Measurements from ENCODE around the gene FAU. TPM values are rescaled to one million over a fixed set of nuclear protein-coding genes. Genes with fewer than 3 reads are reported as not detected.
"Not testable (repeated sequence)": the region's sequence is repeated elsewhere in the genome, so short reads cannot be mapped to it uniquely, and the experiment has no call there.

FAU gene
- total RNA-seq, 1 donor from 2014 or later, result 1,020 TPM

DNA sequence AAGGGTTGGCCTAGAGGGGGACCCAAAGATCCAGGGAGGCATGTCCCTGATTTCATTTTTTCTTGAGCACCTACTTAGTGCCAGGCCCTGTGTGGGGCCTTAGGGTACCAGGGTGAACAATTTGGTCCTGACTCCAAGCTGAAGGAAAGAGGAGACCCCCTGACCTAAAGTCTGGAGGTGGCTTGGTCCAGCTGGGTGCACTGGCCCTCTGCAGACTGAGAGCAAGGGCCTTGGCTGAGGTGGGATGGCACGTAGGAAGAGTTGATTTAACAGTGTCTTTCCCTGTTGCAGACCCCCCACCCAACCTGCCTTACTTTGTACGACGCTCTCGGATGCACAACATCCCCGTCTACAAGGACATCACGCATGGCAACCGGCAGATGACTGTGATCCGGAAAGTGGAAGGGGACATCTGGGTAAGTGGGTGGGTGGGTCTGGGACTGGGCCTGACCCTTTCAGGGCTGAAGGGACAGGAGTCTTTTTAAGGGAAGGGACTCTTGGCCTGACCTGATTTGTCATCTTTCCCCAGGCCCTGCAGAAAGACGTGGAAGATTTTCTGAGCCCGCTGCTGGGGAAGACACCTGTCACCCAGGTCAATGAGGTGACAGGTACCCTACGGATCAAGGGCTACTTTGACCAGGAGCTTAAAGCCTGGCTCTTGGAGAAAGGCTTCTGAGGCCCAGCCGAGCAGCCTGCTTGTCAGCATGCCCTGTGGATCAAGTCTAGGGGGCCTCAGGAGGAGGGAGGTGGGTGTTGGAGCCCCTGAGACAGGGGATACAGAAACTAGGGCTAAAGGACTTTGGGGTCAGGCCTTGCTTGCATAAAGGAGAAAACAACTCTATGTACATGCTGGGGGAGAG is 3.5 kb upstream of the FAU start:
- no peak overlapping the region for H3K27ac Mint-ChIP-seq
- no peaks in the 10 kb centered on the region for H3K9me3 Mint-ChIP-seq
- no peak overlapping the region for H3K4me3 Mint-ChIP-seq
- H3K27me3 Mint-ChIP-seq (ENCODE audit: insufficient read depth), result no peaks in the 10 kb centered on the region
- H3K36me3 Mint-ChIP-seq (ENCODE audit: low read depth), result peaks cover 50% of the 10 kb centered on the region
- H3K4me1 Mint-ChIP-seq (ENCODE audit: low read depth), result peaks cover 22% of the 10 kb centered on the region
- no peak for DNase-seq (ENCODE audit: low spot score)
- intact Hi-C loops (cut with micrococcal nuclease), result no loop called here

DNA sequence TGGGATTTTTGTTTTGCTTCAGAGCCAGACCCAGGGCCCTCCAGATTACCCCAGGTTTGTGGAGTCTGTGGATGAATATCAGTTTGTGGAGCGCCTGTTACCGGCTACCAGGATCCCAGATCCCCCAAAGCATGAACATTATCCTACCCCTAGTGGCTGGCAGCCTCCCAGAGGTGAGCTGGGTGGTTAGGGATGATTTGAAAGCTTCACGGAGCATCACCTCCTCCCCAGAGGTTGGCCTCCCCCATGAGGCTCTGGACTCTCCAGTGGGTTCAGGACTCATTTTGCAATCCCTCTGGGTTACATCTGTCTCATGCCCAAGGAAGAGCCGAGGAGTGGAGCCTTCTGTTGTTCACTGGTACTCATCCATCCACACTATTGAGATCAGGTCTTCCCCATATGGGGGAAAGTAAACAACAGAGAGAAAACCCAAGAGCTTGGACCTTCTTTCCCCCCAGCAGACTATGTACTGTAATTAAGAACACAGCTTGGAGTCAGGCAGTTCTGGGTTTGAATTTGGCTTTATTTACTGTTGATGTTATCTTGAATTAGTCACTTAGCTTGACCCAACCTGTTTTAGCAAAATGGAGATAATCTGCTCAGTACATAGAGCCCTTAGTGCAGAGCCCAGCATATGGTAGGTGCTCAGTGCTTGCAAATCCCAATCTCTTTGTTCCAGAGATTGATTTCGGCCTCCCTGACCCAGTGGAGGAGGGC is 2.7 kb upstream of the FAU start:
- DNase-seq (ENCODE audit: low spot score), result no peak
- intact Hi-C loops (cut with micrococcal nuclease), result loop anchor here (5.0 kb wide), 1 partner anchor 138 kb away; the partner anchor contains the start of gene POLA2
- H3K9me3 Mint-ChIP-seq, result no peaks in the 10 kb centered on the region
- peak overlapping the region; percentile 49 for H3K27ac Mint-ChIP-seq
- H3K4me3 Mint-ChIP-seq, result peak overlapping the region; percentile 45
- H3K4me1 Mint-ChIP-seq (ENCODE audit: low read depth), result peaks cover 30% of the 10 kb centered on the region
- H3K36me3 Mint-ChIP-seq (ENCODE audit: low read depth), result peaks cover 55% of the 10 kb centered on the region
- H3K27me3 Mint-ChIP-seq (ENCODE audit: insufficient read depth), result no peaks in the 10 kb centered on the region

DNA sequence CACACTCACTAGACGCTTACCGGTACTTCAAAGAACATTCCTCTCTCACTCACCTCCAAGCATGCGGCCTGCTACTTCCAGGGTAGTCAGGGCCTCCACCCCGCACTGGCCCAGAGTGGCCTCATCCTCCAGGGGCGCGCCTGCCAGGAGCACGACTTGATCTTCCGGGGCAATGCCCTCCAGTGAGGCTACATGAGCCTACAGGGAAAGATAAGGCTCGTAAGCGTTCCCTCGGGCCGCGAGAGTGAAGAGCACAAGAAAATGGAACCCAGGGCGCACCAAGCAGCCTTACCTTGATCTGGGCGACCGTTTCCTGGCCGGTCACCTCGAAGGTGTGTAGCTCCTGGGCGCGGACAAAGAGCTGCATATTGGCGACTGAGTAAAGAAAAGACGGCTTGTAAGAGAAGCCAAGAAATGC is 478 bp downstream of the FAU start:
- Mint-ChIP-seq H3K27ac (peak overlapping the region; percentile 99), H3K36me3 (ENCODE audit: low read depth) (peaks cover 61% of the 10 kb centered on the region), H3K4me3 (peak overlapping the region; percentile 99), H3K27me3 (ENCODE audit: insufficient read depth) (no peaks in the 10 kb centered on the region), H3K9me3 (no peaks in the 10 kb centered on the region), H3K4me1 (ENCODE audit: low read depth) (peaks cover 44% of the 10 kb centered on the region)
- intact Hi-C loops (cut with micrococcal nuclease), result loop anchor here (5.0 kb wide), 1 partner anchor 141 kb away; the partner anchor contains the start of gene POLA2
- DNase-seq (ENCODE audit: low spot score), result no peak

DNA sequence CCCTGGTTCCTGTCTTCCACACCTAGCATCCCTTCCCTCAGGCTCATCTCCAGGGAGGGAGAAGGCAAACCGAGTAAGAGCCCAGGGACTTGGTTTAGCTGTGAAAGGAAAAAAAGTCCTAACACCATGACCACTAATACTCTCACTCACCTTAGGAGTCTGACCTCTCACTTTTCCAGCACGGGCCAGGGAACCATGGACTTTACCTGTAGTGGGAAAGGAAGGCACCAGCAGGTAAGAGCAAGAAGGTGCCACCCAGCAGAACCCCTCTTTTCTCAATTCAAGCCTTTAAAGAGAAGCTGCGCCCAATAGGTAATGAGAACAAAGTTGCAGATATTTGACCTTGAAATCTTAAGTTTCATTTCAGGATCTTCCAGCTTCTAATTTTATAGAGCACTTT is 1.1 kb downstream of the FAU start:
- Mint-ChIP-seq H3K27ac (peak overlapping the region; percentile 99), H3K9me3 (no peaks in the 10 kb centered on the region), H3K36me3 (ENCODE audit: low read depth) (peaks cover 59% of the 10 kb centered on the region), H3K4me1 (ENCODE audit: low read depth) (peaks cover 44% of the 10 kb centered on the region), H3K27me3 (ENCODE audit: insufficient read depth) (no peaks in the 10 kb centered on the region), H3K4me3 (peak overlapping the region; percentile 99)
- intact Hi-C loops (cut with micrococcal nuclease), result loop anchor here (5.0 kb wide), 1 partner anchor 141 kb away; the partner anchor contains the start of gene POLA2
- no peak for DNase-seq (ENCODE audit: low spot score)

DNA sequence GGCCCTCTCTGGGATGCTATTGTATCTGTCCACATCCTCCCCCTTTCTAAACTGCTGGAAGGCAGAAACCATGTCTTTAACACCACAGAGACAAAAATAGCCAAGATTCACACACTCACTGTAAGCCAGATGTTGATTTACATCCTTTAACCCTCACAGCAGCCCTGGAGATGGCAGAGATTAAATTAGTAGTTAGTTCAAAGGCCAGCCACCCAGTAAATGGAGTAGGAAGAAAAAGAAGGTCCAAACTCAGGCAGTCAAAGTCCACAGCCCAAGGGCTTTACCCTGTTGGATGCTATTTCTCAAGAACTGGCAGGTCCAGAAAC is 2.3 kb downstream of the FAU start:
- Mint-ChIP-seq H3K4me1 (ENCODE audit: low read depth) (peaks cover 44% of the 10 kb centered on the region), H3K27me3 (ENCODE audit: insufficient read depth) (no peaks in the 10 kb centered on the region), H3K36me3 (ENCODE audit: low read depth) (peaks cover 56% of the 10 kb centered on the region), H3K4me3 (peak overlapping the region; percentile 99), H3K27ac (peak overlapping the region; percentile 70), H3K9me3 (no peaks in the 10 kb centered on the region)
- intact Hi-C loops (cut with micrococcal nuclease), result loop anchor here (10.0 kb wide), 1 partner anchor 495 kb away; the partner anchor contains the start of genes MAP3K11 and PCNX3
- DNase-seq (ENCODE audit: low spot score), result no peak

DNA sequence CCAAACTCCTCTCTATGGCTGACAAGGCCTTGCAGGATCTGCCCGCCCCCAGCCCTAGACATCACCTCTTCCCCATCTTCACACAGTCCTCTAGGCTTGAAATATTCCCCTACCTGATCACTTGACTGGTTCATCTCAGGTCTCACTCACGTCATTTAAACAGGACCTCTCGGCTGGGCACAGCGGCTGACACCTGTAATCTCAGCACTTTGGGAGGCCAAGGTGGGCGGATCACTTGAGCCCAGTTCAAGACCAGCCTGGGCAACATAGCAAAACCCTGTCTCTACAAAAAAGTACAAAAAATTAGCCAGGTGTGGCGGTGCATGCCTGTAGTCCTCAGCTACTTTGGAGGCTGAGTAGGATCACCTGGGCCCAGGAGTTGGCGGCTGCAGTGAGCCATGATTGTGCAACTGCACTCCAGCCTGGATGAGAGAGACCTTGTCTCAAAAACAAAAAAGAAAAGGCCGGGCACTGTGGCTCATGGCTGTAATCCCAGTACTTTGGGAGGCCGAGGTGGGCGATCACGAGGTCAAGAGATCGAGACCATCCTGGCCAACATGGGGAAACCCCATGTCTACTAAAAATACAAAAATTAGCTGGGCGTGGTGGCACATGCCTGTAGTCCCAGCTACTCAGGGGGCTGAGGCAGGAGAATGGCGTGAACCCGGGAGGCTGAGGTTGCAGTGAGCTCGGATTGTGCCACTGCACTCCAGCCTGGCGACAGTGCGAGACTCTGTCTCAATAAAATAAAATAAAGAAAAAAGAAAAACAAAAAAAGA is 2.9 kb downstream of the FAU start:
- not testable (repeated sequence) for H3K9me3 Mint-ChIP-seq; DNase-seq (ENCODE audit: low spot score); H3K27me3 Mint-ChIP-seq (ENCODE audit: insufficient read depth)
- Mint-ChIP-seq H3K36me3 (ENCODE audit: low read depth) (peaks cover 53% of the 10 kb centered on the region), H3K27ac (peak overlapping the region; percentile 72), H3K4me1 (ENCODE audit: low read depth) (peaks cover 42% of the 10 kb centered on the region), H3K4me3 (peak overlapping the region; percentile 99)
- intact Hi-C loops (cut with micrococcal nuclease), result loop anchor here (10.0 kb wide), 1 partner anchor 496 kb away; the partner anchor contains the start of genes MAP3K11 and PCNX3

DNA sequence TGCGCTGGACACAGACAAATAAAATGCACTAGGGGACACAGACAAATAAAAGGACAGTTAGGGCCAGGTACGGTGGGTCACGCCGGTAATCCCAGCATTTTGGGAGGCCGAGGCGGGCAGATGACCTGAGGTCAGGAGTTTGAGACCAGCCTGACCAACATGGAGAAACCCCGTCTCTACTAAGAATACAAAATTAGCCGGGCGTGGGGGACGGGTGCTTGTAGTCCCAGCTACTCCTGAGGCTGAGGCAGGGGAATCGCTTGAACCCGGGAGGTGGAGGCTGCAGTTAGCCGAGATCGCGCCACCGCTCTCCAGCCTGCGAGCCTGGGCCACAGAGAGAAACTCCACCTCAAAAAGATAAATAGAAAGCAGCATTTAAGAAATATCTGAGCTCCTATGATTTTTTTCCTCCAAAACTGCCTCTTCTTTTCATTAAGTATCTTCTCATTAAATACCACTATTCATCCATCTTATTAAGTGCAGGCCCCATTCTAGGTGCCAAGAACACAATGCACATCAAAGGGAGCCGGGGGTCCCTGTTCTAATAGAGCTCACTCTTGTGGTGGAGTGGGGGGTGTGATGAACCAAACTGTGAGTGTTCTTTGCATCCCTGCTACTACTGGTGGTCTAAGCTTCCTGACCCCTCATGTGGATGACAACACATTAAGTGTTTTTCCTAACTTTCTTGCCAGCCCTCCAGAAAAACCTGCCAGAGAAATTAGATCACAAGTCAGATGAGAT is 3.7 kb downstream of the FAU start:
- H3K36me3 Mint-ChIP-seq (ENCODE audit: low read depth), result peaks cover 53% of the 10 kb centered on the region
- peaks cover 47% of the 10 kb centered on the region for H3K4me1 Mint-ChIP-seq (ENCODE audit: low read depth)
- H3K27me3 Mint-ChIP-seq (ENCODE audit: insufficient read depth), result no peaks in the 10 kb centered on the region
- peak overlapping the region; percentile 90 for H3K4me3 Mint-ChIP-seq
- peak overlapping the region; percentile 89 for H3K27ac Mint-ChIP-seq
- intact Hi-C loops (cut with micrococcal nuclease), result loop anchor here (10.0 kb wide), 1 partner anchor 497 kb away; the partner anchor contains the start of genes MAP3K11 and PCNX3
- no peak for DNase-seq (ENCODE audit: low spot score)
- no peaks in the 10 kb centered on the region for H3K9me3 Mint-ChIP-seq

DNA sequence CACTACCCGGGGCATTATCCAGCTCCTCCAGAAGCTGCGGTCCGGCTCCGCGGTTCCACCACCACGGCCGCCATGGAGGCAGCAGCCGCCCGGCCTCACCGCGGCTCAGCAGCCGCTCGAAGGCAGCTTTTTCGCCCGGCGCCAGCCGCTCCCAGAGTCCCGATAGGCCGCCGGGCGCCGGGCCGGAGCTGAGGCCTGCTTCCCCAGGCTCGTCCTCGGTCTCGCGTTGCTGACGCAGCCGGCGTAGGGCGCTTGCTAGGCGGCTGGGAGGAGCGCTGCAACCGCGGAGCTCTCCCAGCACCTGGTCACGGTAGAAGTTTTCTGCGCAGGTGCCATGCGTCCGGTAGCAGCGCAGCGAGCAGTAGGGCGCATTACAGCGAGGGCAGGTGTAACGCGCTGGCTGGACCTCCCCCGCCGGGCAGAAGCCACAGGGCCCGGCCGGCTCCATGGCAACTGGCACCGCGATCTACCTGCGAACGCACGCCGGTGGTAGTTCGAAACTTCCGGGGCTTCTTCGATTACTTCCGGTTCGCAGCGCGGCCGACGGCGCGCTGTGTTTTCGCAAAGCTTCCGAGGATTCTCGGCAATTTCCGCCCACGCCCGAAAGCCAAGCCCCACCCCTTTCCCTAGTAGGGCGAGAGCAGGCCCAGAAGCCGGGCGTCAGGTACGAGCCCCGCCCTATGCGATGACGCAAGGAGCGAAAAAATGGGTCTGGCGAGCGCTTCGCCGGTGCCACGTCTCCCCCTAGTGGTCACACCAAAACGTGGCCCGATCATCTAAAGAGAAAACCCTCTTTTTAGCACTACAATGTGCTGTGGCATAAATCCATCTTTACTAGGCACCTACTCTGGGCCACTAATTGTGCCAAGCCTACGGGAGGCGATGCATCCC is 4.5 kb downstream of the FAU start, which contains the start of gene ZNHIT2:
TSS of gene ZNHIT2 (minus strand) at position 496 of the 891 bp plus-strand sequence. CDS start at position 448, 48 bp downstream.
- H3K4me1 Mint-ChIP-seq (ENCODE audit: low read depth), result peaks cover 52% of the 10 kb centered on the region

DNA sequence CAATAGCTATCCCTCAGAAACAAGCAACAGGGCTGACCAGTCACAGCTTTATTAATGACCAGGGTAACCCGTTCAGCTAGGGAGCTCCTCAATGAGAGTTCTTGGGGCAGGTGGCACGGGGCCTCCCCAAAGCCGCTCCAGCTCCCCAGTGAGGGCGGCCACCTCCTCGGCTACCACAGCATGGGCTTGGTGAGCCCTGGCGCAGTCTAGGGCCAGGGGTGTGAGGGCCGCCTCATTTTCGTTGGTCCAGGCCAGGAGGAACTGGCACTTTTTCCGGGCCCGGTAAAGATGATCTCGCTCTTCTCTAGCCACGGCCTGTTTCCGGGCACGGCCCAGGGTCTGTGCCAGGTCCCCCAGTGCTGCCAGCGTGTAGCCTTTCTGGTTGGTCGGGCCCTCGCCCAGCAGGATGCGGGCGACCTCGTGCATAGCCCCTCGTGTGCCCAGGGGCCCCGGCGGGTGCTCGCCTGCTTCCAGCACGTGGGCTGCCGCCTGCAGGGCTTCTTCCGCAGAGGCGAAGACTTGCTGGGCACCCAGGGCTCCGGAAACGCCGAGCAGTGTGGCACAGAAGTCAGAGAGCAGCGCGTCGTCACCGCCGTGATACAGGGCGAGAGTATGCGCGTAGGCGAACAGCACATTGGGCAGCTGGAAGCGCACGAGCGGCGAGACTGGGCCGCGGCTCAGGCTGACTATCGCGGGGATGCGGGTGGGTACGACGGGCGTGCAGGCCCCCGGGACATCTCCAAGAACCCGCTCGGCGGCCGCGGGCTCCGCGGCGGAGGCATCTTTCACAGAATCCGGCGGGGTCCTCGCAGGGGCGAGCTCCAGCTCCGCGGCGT is 5.3 kb downstream of the FAU start:
- Mint-ChIP-seq H3K9me3 (no peaks in the 10 kb centered on the region), H3K36me3 (ENCODE audit: low read depth) (peaks cover 42% of the 10 kb centered on the region), H3K4me3 (peak overlapping the region; percentile 90), H3K4me1 (ENCODE audit: low read depth) (peaks cover 53% of the 10 kb centered on the region), H3K27me3 (ENCODE audit: insufficient read depth) (no peaks in the 10 kb centered on the region), H3K27ac (peak overlapping the region; percentile 93)
- intact Hi-C loops (cut with micrococcal nuclease), result loop anchor here (1.0 to 10.0 kb wide), 13 partner anchors 19 to 498 kb away; partner anchors contain the start of genes ARL2, ATG2A, CDCA5 and EHD1
- peak; percentile 51 for DNase-seq (ENCODE audit: low spot score)

More for the DNA sequence above, 4.5 kb downstream of the FAU start, which contains the start of gene ZNHIT2:
- H3K9me3 Mint-ChIP-seq, result no peaks in the 10 kb centered on the region
- H3K36me3 Mint-ChIP-seq (ENCODE audit: low read depth), result peaks cover 50% of the 10 kb centered on the region
- H3K27ac Mint-ChIP-seq, result peak within 1 kb of the TSS; percentile 93
- H3K27me3 Mint-ChIP-seq (ENCODE audit: insufficient read depth), result no peaks in the 10 kb centered on the region
- H3K4me3 Mint-ChIP-seq, result peak within 1 kb of the TSS; percentile 90
- intact Hi-C loops (cut with micrococcal nuclease), result loop anchor here (1.0 to 10.0 kb wide), 13 partner anchors 18 to 497 kb away; partner anchors contain the start of genes ARL2, ATG2A, CDCA5 and EHD1
- DNase-seq (ENCODE audit: low spot score), result peak; percentile 100

DNA sequence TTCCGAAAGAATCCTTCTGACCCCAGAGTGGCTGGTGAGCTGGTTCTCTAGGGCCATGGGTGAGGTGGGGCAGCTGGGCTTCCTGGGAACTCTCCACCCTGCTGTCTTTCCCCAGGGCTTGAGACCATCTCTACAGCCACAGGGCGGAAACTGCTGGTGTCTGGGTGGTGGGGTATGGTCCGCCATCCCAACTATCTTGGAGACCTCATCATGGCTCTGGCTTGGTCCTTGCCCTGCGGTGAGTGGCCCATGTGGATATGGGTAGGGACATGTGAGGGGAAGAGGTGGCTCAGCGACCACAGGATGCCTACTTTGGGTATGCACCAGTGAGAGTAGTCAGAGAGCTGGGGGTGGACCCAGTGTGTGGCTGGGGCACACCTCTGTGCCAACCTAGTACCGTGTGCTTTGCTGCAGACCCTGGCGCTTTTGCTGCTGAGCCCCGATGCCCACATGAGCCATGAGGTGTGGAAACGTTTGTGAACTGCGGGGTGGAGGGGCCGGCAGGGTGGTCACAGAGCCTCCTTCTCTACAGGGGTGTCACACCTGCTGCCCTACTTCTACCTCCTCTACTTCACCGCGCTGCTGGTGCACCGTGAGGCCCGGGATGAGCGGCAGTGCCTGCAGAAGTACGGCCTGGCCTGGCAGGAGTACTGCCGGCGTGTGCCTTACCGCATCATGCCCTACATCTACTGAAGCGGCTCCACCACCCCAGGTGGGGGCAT is 6.4 kb downstream of the FAU start:
- Mint-ChIP-seq H3K36me3 (ENCODE audit: low read depth) (peaks cover 31% of the 10 kb centered on the region), H3K9me3 (no peaks in the 10 kb centered on the region), H3K27ac (peak overlapping the region; percentile 40), H3K4me1 (ENCODE audit: low read depth) (peaks cover 51% of the 10 kb centered on the region), H3K27me3 (ENCODE audit: insufficient read depth) (peaks cover 2% of the 10 kb centered on the region), H3K4me3 (peak overlapping the region; percentile 90)
- intact Hi-C loops (cut with micrococcal nuclease), result loop anchor here (2.0 to 10.0 kb wide), 2 partner anchors 339 to 499 kb away; partner anchors contain the start of genes MAP3K11 and PCNX3
- no peak for DNase-seq (ENCODE audit: low spot score)

Measured in activated T-helper 1 cell treated with anti-CD3 and anti-CD28 coated beads, Interleukin-12 subunit alpha, Interleukin-12 subunit beta, Interleukin-2, Interleukin-4 antibody, amounts not matched to agents 30 ng/mL and 10 ng/mL and 1 ng/mL, durations not matched to agents 14 hours and 24 hours and 36 hours (primary cell).